Muscle of leg (tissue), 16 donors: Measurements from ENCODE around the gene MAP3K20. TPM values are rescaled to one million over a fixed set of nuclear protein-coding genes. Genes with fewer than 3 reads are reported as not detected.

ENCODE experiments used
- DNase-seq: peaks from one replicate; pipeline ENCODE4 v3.0.0; 2013
- H3K27ac ChIP-seq: one replicate; pipeline ENCODE4 v1.5.1; 2013; ENCODE audit warnings: mild to moderate bottlenecking, low read length, control low read depth
- H3K27me3 ChIP-seq: one replicate; pipeline ENCODE4 v1.6.1; 2013; ENCODE audit warnings: low read length; ENCODE audit not compliant: control insufficient read depth, insufficient read depth
- H3K36me3 ChIP-seq: one replicate; pipeline ENCODE4 v1.6.1; 2013; ENCODE audit warnings: low read length; ENCODE audit not compliant: control insufficient read depth, insufficient read depth
- H3K4me1 ChIP-seq: one replicate; pipeline ENCODE4 v1.6.1; 2013; ENCODE audit warnings: low read length; ENCODE audit not compliant: control insufficient read depth, insufficient read depth
- H3K4me3 ChIP-seq: one replicate; pipeline ENCODE4 v1.5.1; 2013; ENCODE audit warnings: low read length, control low read depth
- H3K9me3 ChIP-seq: replicated peaks from 2 replicates; pipeline ENCODE4 v1.6.1; 2013; ENCODE audit warnings: low read depth, low read length; ENCODE audit not compliant: control insufficient read depth
- WGBS: methylation state at CpG from one replicate; pipeline ENCODE4 v1.1.5; 2013; ENCODE audit warnings: missing lambda C conversion rate; ENCODE audit not compliant: insufficient coverage; 5-methylcytosine and 5-hydroxymethylcytosine counted together
- long read RNA-seq, 11 donors: transcript quantifications; one replicate each; lab custom pipeline, GENCODE V29; 2026
- polyA plus RNA-seq, 8 donors: library from polyadenylated mRNA; unstranded; fragments of 120-200 nt; gene quantifications; one replicate each; pipeline versions ENCODE4 v1.2.1 to v1.2.3, GENCODE V29; 2013; ENCODE audit warnings: inconsistent platforms in 1 of 8, low replicate concordance in 1 of 8; ENCODE audit not compliant: insufficient read length in 8 of 8, insufficient read depth in 1 of 8
- total RNA-seq: library from RNA; stranded (reverse); fragments of 120-200 nt; gene quantifications from one replicate; pipeline ENCODE4 v1.2.4, GENCODE V29; 2013

Gene MAP3K20
- total RNA-seq (77.3 TPM), polyA plus RNA-seq (100 to 1,000 TPM in 1 of 8 donors, 10 to 100 TPM in 7; 50.9 to 105 (median 86.8) TPM)
- long read RNA-seq, donor 1, full-length matches to known transcripts: 6 of 6 reads
- long read RNA-seq, donor 1, partial matches to known transcripts: 0 of 6 reads
- long read RNA-seq, donor 1, other reads (novel, unspliced or antisense): 0 of 6 reads
- long read RNA-seq, donor 2, full-length matches to known transcripts: 2 of 2 reads
- long read RNA-seq, donor 2, partial matches to known transcripts: 0 of 2 reads
- long read RNA-seq, donor 2, other reads (novel, unspliced or antisense): 0 of 2 reads
- long read RNA-seq, donor 3, full-length matches to known transcripts: 15 of 15 reads
- long read RNA-seq, donor 3, partial matches to known transcripts: 0 of 15 reads
- long read RNA-seq, donor 3, other reads (novel, unspliced or antisense): 0 of 15 reads
- long read RNA-seq, donor 4, full-length matches to known transcripts: 10 of 10 reads
- long read RNA-seq, donor 4, partial matches to known transcripts: 0 of 10 reads
- long read RNA-seq, donor 4, other reads (novel, unspliced or antisense): 0 of 10 reads
- long read RNA-seq, donor 5, full-length matches to known transcripts: 21 of 48 reads
- long read RNA-seq, donor 5, partial matches to known transcripts: 27 of 48 reads
- long read RNA-seq, donor 5, other reads (novel, unspliced or antisense): 0 of 48 reads
- long read RNA-seq, donor 6, full-length matches to known transcripts: 23 of 35 reads
- long read RNA-seq, donor 6, partial matches to known transcripts: 12 of 35 reads
- long read RNA-seq, donor 6, other reads (novel, unspliced or antisense): 0 of 35 reads
- long read RNA-seq, donor 7, full-length matches to known transcripts: 6 of 6 reads
- long read RNA-seq, donor 7, partial matches to known transcripts: 0 of 6 reads
- long read RNA-seq, donor 7, other reads (novel, unspliced or antisense): 0 of 6 reads
- long read RNA-seq, donor 8, full-length matches to known transcripts: 16 of 16 reads
- long read RNA-seq, donor 8, partial matches to known transcripts: 0 of 16 reads
- long read RNA-seq, donor 8, other reads (novel, unspliced or antisense): 0 of 16 reads
- long read RNA-seq, donor 9, full-length matches to known transcripts: 12 of 62 reads
- long read RNA-seq, donor 9, partial matches to known transcripts: 50 of 62 reads
- long read RNA-seq, donor 9, other reads (novel, unspliced or antisense): 0 of 62 reads
- long read RNA-seq, donor 10, full-length matches to known transcripts: 31 of 53 reads
- long read RNA-seq, donor 10, partial matches to known transcripts: 22 of 53 reads
- long read RNA-seq, donor 10, other reads (novel, unspliced or antisense): 0 of 53 reads
- long read RNA-seq, donor 11, full-length matches to known transcripts: 12 of 33 reads
- long read RNA-seq, donor 11, partial matches to known transcripts: 21 of 33 reads
- long read RNA-seq, donor 11, other reads (novel, unspliced or antisense): 0 of 33 reads

- Histone ChIP-seq H3K4me1 (peaks cover 8% of the 10 kb centered on the region), H3K4me3 (peak within 1 kb of the TSS; percentile 78), H3K9me3 (no peaks in the 10 kb centered on the region), H3K27me3 (no peaks in the 10 kb centered on the region), H3K36me3 (no peaks in the 10 kb centered on the region), H3K27ac (peak within 1 kb of the TSS; percentile 97)
- DNase-seq: peak; percentile 89
- WGBS: under 1% methylated on average over 105 of the region's 106 CpGs
These were observed at the start of gene MAP3K20 for GRCh38 chr2:173075781-173076580. MAP3K20 (plus strand) TSS chr2:173075846; CDS start chr2:173091032, 15,186 bp downstream.

- Histone ChIP-seq H3K4me1 (peaks cover 10% of the 10 kb centered on the region), H3K4me3 (no peak overlapping the region), H3K9me3 (no peaks in the 10 kb centered on the region), H3K27ac (no peak overlapping the region), H3K36me3 (no peaks in the 10 kb centered on the region), H3K27me3 (no peaks in the 10 kb centered on the region)
- DNase-seq: no peak
- no CpG with 5 or more reads among the region's 1 CpG for WGBS
These were observed 49.2 kb upstream of the MAP3K20 start for GRCh38 chr2:173026479-173026878.

- Histone ChIP-seq H3K4me1 (peaks cover 16% of the 10 kb centered on the region), H3K27ac (peak overlapping the region; percentile 74), H3K4me3 (no peak overlapping the region), H3K36me3 (no peaks in the 10 kb centered on the region), H3K27me3 (no peaks in the 10 kb centered on the region), H3K9me3 (no peaks in the 10 kb centered on the region)
- 2% methylated on average over 6 of the region's 8 CpGs for WGBS
- peak; percentile 95 for DNase-seq
These were observed 48.2 kb upstream of the MAP3K20 start for GRCh38 chr2:173027181-173028128.

- H3K9me3 ChIP-seq: no peaks in the 10 kb centered on the region
- peak overlapping the region; percentile 74 for H3K27ac ChIP-seq
- H3K27me3 ChIP-seq: no peaks in the 10 kb centered on the region
- H3K4me1 ChIP-seq: peaks cover 16% of the 10 kb centered on the region
- H3K4me3 ChIP-seq: no peak overlapping the region
- peak; percentile 51 for DNase-seq
- no peaks in the 10 kb centered on the region for H3K36me3 ChIP-seq
- no CpG with 5 or more reads among the region's 1 CpG for WGBS
These were observed 47.5 kb upstream of the MAP3K20 start for GRCh38 chr2:173028141-173028540.

GRCh38 chr2:173028671-173029070 is 47.0 kb upstream of the MAP3K20 start:
- no peaks in the 10 kb centered on the region for H3K9me3 ChIP-seq
- H3K36me3 ChIP-seq: no peaks in the 10 kb centered on the region
- H3K4me1 ChIP-seq: peaks cover 16% of the 10 kb centered on the region
- WGBS: 0% methylated on average over 1 of the region's 5 CpGs
- peak; percentile 59 for DNase-seq
- peak overlapping the region; percentile 74 for H3K27ac ChIP-seq
- no peaks in the 10 kb centered on the region for H3K27me3 ChIP-seq
- no peak overlapping the region for H3K4me3 ChIP-seq

GRCh38 chr2:173030561-173031490 is 44.8 kb upstream of the MAP3K20 start:
- DNase-seq: peak; percentile 69
- Histone ChIP-seq H3K27me3 (no peaks in the 10 kb centered on the region), H3K9me3 (no peaks in the 10 kb centered on the region), H3K4me3 (no peak overlapping the region), H3K36me3 (no peaks in the 10 kb centered on the region), H3K27ac (peak overlapping the region; percentile 86), H3K4me1 (peaks cover 16% of the 10 kb centered on the region)
- 60% methylated on average over 1 of the region's 9 CpGs for WGBS

- Histone ChIP-seq H3K9me3 (no peaks in the 10 kb centered on the region), H3K36me3 (no peaks in the 10 kb centered on the region), H3K27me3 (no peaks in the 10 kb centered on the region), H3K4me1 (peaks cover 19% of the 10 kb centered on the region), H3K27ac (peak overlapping the region; percentile 86), H3K4me3 (no peak overlapping the region)
- WGBS: 85% methylated on average over 3 of the region's 4 CpGs
- DNase-seq: no peak
These were observed 43.6 kb upstream of the MAP3K20 start for GRCh38 chr2:173032032-173032431.
